Mucosa of gallbladder (tissue), 1 donor: Measurements from ENCODE around the gene ARHGEF25. TPM values are rescaled to one million over a fixed set of nuclear protein-coding genes. Genes with fewer than 3 reads are reported as not detected.
"Not testable (repeated sequence)": the region's sequence is repeated elsewhere in the genome, so short reads cannot be mapped to it uniquely, and the experiment has no call there.

Experiments used
- DNase-seq: peaks from one replicate; pipeline ENCODE4 v3.0.0-alpha.2; 2020; ENCODE audit warnings: low spot score
- total RNA-seq: library from RNA; stranded (reverse); gene quantifications from one replicate; pipeline ENCODE4 v1.2.1, GENCODE V29; 2021
- donor health status: DM: no; HTN: no; CAD: no.

The ARHGEF25 gene
- total RNA-seq, 1 donor from 2014 or later: 26.2 TPM

- DNase-seq: peak; percentile 3
Observed at GRCh38 chr12:57636731-57637130, 25.5 kb downstream of the ARHGEF25 start.

- no peak for DNase-seq
Observed at GRCh38 chr12:57637364-57637763, 26.1 kb downstream of the ARHGEF25 start.

- DNase-seq: no peak
Observed at GRCh38 chr12:57638096-57638495, 26.9 kb downstream of the ARHGEF25 start.

GRCh38 chr12:57640175-57641042, 29.2 kb downstream of the ARHGEF25 start:
- DNase-seq: no peak

- no peak for DNase-seq
Observed at GRCh38 chr12:57641699-57642442, 30.6 kb downstream of the ARHGEF25 start.

- DNase-seq: not testable (repeated sequence)
Observed at GRCh38 chr12:57645990-57646658, 34.9 kb downstream of the ARHGEF25 start.

GRCh38 chr12:57646659-57647049, 35.4 kb downstream of the ARHGEF25 start:
- DNase-seq: not testable (repeated sequence)

- DNase-seq: no peak
Observed at GRCh38 chr12:57654042-57654441, 42.8 kb downstream of the ARHGEF25 start.

GRCh38 chr12:57655541-57656240, 44.5 kb downstream of the ARHGEF25 start:
- DNase-seq: no peak

GRCh38 chr12:57656408-57656807, 45.2 kb downstream of the ARHGEF25 start:
- not testable (repeated sequence) for DNase-seq

- DNase-seq: peak; percentile 68
Observed at GRCh38 chr12:57657744-57658143, 46.5 kb downstream of the ARHGEF25 start.

GRCh38 chr12:57658890-57659289, 47.7 kb downstream of the ARHGEF25 start:
- no peak for DNase-seq

GRCh38 chr12:57661376-57661775, 50.1 kb downstream of the ARHGEF25 start:
- no peak for DNase-seq

- not testable (repeated sequence) for DNase-seq
Observed at GRCh38 chr12:57665066-57665820, 54.0 kb downstream of the ARHGEF25 start.

Other genes with a start within 250 kb of the ARHGEF25 start
- gene R3HDM2, start 180.4 kb upstream of the ARHGEF25 start, total RNA-seq: 73.5 TPM
- not detected for gene INHBC, start 176.7 kb upstream of the ARHGEF25 start, total RNA-seq
- 0.58 TPM for gene INHBE, start 156.1 kb upstream of the ARHGEF25 start, total RNA-seq
- gene GLI1, start 151.7 kb upstream of the ARHGEF25 start, total RNA-seq: 6.2 TPM
- gene ARHGAP9, start 131.6 kb upstream of the ARHGEF25 start, total RNA-seq: 20.4 TPM
- gene MARS1, start 123.4 kb upstream of the ARHGEF25 start, total RNA-seq: 116 TPM
- gene DDIT3, start 90.9 kb upstream of the ARHGEF25 start, total RNA-seq: 24.6 TPM
- gene MBD6, start 88.6 kb upstream of the ARHGEF25 start, total RNA-seq: 115 TPM
- gene DCTN2, start 64.2 kb upstream of the ARHGEF25 start, total RNA-seq: 135 TPM
- gene KIF5A, start 61.4 kb upstream of the ARHGEF25 start, total RNA-seq: 0.81 TPM
- 36.1 TPM for gene PIP4K2C, start 20.2 kb upstream of the ARHGEF25 start, total RNA-seq
- 31.2 TPM for gene DTX3, start 6.6 kb upstream of the ARHGEF25 start, total RNA-seq
- gene B4GALNT1, start 21.8 kb downstream of the ARHGEF25 start, total RNA-seq: 1.3 TPM
- gene OS9, start 82.7 kb downstream of the ARHGEF25 start, total RNA-seq: 249 TPM
- 2.6 TPM for gene AGAP2, start 127.3 kb downstream of the ARHGEF25 start, total RNA-seq
- gene TSPAN31, start 133.6 kb downstream of the ARHGEF25 start, total RNA-seq: 44.8 TPM
- 67.8 TPM for gene CDK4, start 140.9 kb downstream of the ARHGEF25 start, total RNA-seq
- 24.6 TPM for gene MARCHF9, start 143.7 kb downstream of the ARHGEF25 start, total RNA-seq
- gene CYP27B1, start 155.6 kb downstream of the ARHGEF25 start, total RNA-seq: 1.6 TPM
- 9.2 TPM for gene METTL1, start 160.7 kb downstream of the ARHGEF25 start, total RNA-seq
- gene EEF1AKMT3, start 161.2 kb downstream of the ARHGEF25 start, total RNA-seq: 7.0 TPM
- 29.3 TPM for gene TSFM, start 171.4 kb downstream of the ARHGEF25 start, total RNA-seq
- 12.0 TPM for gene AVIL, start 207.3 kb downstream of the ARHGEF25 start, total RNA-seq
- 150 TPM for gene CTDSP2, start 235.3 kb downstream of the ARHGEF25 start, total RNA-seq